Spleen (tissue), 11 donors: ENCODE measurements around the gene CCDC88B. TPM values are rescaled to one million over a fixed set of nuclear protein-coding genes. Genes with fewer than 3 reads are reported as not detected.
A peak's percentile ranks its signal among the peaks of the same experiment; 100 is the strongest.

ENCODE experiments used
- DNase-seq: peaks from one replicate; pipeline ENCODE4 v3.0.0-alpha.2; 2020
- H3K27ac ChIP-seq, 8 donors: fragments of 200-600 bp; sonication (generic) in 7 of 8; 1 replicate in 4 of 8; 2 replicates in 4 of 8; pipeline versions ENCODE4 v1.5.0 to v1.8.0; 2016 to 2021; ENCODE audit warnings: inconsistent platforms in 4 of 8, mild to moderate bottlenecking in 4 of 8, moderate library complexity in 1 of 8
- H3K27me3 ChIP-seq, 7 donors: fragments of 200-600 bp; sonication (generic) in 6 of 7; replicated peaks in 1 of 7; 1 replicate in 4 of 7; 2 replicates in 3 of 7; pipeline versions ENCODE4 v1.5.0 to v1.8.0; 2016 to 2021; ENCODE audit warnings: inconsistent platforms in 3 of 7, mild to moderate bottlenecking in 1 of 7
- H3K36me3 ChIP-seq, 6 donors: fragments of 200-600 bp; sonication (generic) in 5 of 6; 1 replicate in 4 of 6; 2 replicates in 2 of 6; pipeline versions ENCODE4 v1.5.0 to v1.8.0; 2016 to 2021; ENCODE audit warnings: inconsistent platforms in 2 of 6
- H3K4me1 ChIP-seq, 6 donors: fragments of 200-600 bp; sonication (generic) in 5 of 6; 1 replicate in 3 of 6; 2 replicates in 3 of 6; pipeline versions ENCODE4 v1.5.0 to v1.8.0; 2016 to 2021; ENCODE audit warnings: inconsistent platforms in 3 of 6
- H3K4me3 ChIP-seq, 8 donors: fragments of 200-600 bp; sonication (generic) in 7 of 8; 1 replicate in 4 of 8; 2 replicates in 4 of 8; pipeline versions ENCODE4 v1.5.0 to v1.8.0; 2016 to 2021; ENCODE audit warnings: inconsistent platforms in 4 of 8, mild to moderate bottlenecking in 4 of 8, moderate library complexity in 2 of 8
- H3K9me3 ChIP-seq, 8 donors: fragments of 200-600 bp; sonication (generic) in 7 of 8; 1 replicate in 4 of 8; 2 replicates in 4 of 8; pipeline versions ENCODE4 v1.5.0 to v1.8.0; 2016 to 2021; ENCODE audit warnings: inconsistent platforms in 4 of 8
- POLR2A ChIP-seq, 3 donors: fragments of 450-650 bp; IDR thresholded peaks; one replicate each; pipeline ENCODE4 v1.5.1; 2017; ENCODE audit warnings: antibody characterized with exemption in 3 of 3, mild to moderate bottlenecking in 1 of 3
- POLR2AphosphoS5 ChIP-seq, 3 donors: sonication (generic); formaldehyde crosslinking; IDR thresholded peaks; one replicate each; pipeline ENCODE4 v1.5.1; 2017; ENCODE audit warnings: antibody characterized with exemption in 3 of 3
- WGBS, 5 donors: extraction: QIAGEN DNeasy Blood & Tissue Kit in 3 of 5; methylation state at CpG; one replicate each; pipeline versions ENCODE4 v1.1.5 to v1.1.7; 2013 to 2018; 5-methylcytosine and 5-hydroxymethylcytosine counted together
- intact Hi-C: fragments of 100-400 bp; cut with DNase I; formaldehyde crosslinking; loops from one replicate; pipeline ENCODE4 v1.15.0; 2023; ENCODE audit warnings: low total_unique reads
- polyA plus RNA-seq, 3 donors: library from polyadenylated mRNA; stranded (reverse); fragments of 200-250 nt; gene quantifications; one replicate each; pipeline ENCODE4 v1.2.1, GENCODE V29; 2013
- total RNA-seq, 7 donors: library from RNA; depleted of rRNA in 3 of 7; stranded (reverse); fragments of >200 nt in 3 of 7; fragmentation: NEBNext Ultra II Directional in 4 of 7; extraction: Animal tissue kit (Norgen Biotek cat#: 25700) in 4 of 7; gene quantifications; one replicate each; pipeline versions ENCODE4 v1.1.0 to v1.2.1, GENCODE V29; 2016 to 2021
- TF ChIP-seq, protein P1 (sequence below), 11 experiments: fragments of 200-600 bp in 7 of 11; fragments of 450-650 bp in 4 of 11; sonication (generic) in 4 of 11; IDR thresholded peaks in 8 of 11; conservative IDR thresholded peaks in 3 of 11; 1 replicate in 7 of 11; 2 replicates in 4 of 11; pipeline versions ENCODE4 v1.4.0 to v1.8.0; 2016 to 2021; ENCODE audit warnings: antibody characterized with exemption in 11 of 11, inconsistent platforms in 4 of 11, mild to moderate bottlenecking in 1 of 11
- donor health status: healthy with polysubstance abuse.
- donor health status: DM: no; HTN: no; CAD: no; lungs with moderate emphysema.
- donor health status: DM: no; HTN: no; CAD: no.
- donor health status: Bipolar disorder and iron deficiency.
- donor health status: healthy.
- donor health status: DM: no; HTN: no; CAD: no.
- donor health status: DM: yes; HTN: yes; CAD: no.

The CCDC88B gene
- total and polyA plus RNA-seq, 10 donors, result 64.3 to 638 (median 106) TPM

DNA sequence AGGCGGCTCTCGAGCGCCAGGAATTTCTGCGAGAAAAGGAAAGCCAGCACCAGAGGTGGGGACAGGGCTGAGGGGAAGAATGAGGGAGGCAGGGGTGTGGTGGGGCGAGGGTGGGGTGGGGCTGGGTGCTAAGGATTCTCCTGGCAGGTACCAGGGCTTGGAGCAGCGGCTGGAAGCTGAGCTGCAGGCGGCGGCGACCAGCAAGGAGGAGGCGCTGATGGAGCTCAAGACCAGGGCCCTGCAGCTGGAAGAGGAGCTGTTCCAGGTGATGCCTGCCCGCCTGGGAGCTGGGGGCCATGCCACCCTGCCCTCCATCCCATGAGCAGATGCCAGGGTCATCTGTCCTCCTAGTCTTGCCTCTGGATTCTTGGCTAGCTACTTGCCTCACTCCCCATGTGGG, 9.4 kb downstream of the CCDC88B start:
- H3K4me3 ChIP-seq, result no peak overlapping the region
- DNase-seq, result no peak

DNA sequence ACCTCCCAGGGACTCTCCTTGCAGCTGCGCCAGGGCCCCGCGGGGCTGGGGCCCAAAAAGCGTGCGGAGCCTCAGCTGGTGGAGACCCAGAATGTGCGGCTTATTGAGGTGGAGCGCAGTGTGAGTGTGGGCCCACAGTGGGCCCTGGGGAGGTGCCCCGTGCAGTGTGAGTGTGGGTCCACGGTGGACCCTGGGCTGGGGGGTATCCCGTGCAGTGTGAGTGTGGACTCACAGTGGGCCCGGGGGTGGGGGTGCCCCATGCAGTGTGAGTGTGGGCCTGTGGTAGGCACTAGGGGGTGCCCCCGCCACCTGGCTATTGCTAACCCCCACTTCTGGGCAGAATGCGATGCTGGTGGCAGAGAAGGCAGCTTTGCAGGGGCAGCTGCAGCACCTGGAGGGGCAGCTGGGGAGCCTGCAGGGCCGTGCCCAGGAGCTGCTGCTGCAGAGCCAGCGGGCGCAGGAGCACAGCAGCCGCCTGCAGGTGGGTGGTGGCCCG, 11.2 kb downstream of the CCDC88B start:
- intact Hi-C loops, result no loop called here
- no peak for DNase-seq
- H3K9me3 ChIP-seq, result no peaks in the 10 kb centered on the region
- no peaks in the 10 kb centered on the region for H3K27me3 ChIP-seq
- 88 to 89% (median 89%) methylated on average over 16 to 18 of the region's 18 CpGs for WGBS, 5 donors
- no peak overlapping the region for H3K4me3 ChIP-seq
- H3K4me1 ChIP-seq, result peaks cover 3 to 74% (median 25%) of the 10 kb centered on the region in 6 donors
- H3K36me3 ChIP-seq, result peaks cover 0 to 91% (median 28%) of the 10 kb centered on the region in 6 donors
- TF ChIP-seq, protein P1, sequence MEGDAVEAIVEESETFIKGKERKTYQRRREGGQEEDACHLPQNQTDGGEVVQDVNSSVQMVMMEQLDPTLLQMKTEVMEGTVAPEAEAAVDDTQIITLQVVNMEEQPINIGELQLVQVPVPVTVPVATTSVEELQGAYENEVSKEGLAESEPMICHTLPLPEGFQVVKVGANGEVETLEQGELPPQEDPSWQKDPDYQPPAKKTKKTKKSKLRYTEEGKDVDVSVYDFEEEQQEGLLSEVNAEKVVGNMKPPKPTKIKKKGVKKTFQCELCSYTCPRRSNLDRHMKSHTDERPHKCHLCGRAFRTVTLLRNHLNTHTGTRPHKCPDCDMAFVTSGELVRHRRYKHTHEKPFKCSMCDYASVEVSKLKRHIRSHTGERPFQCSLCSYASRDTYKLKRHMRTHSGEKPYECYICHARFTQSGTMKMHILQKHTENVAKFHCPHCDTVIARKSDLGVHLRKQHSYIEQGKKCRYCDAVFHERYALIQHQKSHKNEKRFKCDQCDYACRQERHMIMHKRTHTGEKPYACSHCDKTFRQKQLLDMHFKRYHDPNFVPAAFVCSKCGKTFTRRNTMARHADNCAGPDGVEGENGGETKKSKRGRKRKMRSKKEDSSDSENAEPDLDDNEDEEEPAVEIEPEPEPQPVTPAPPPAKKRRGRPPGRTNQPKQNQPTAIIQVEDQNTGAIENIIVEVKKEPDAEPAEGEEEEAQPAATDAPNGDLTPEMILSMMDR (IDR thresholded peaks at IDR 0.05 in 8 of 11, conservative IDR thresholded peaks at IDR 0.05 in 3 of 11), result no peak
- peak in 1 of 3 donors; percentile 46 for TF ChIP-seq POLR2AphosphoS5 (IDR thresholded peaks at IDR 0.05)
- H3K27ac ChIP-seq, result no peak overlapping the region

More for the DNA sequence above, 9.4 kb downstream of the CCDC88B start:
- WGBS, 5 donors, result 88 to 96% (median 95%) methylated on average over 11 of the region's 11 CpGs
- no peaks in the 10 kb centered on the region for H3K27me3 ChIP-seq
- no peaks in the 10 kb centered on the region for H3K9me3 ChIP-seq
- TF ChIP-seq POLR2AphosphoS5 (IDR thresholded peaks at IDR 0.05), result peak in 1 of 3 donors; percentile 13
- TF ChIP-seq, protein P1 (IDR thresholded peaks at IDR 0.05 in 8 of 11, conservative IDR thresholded peaks at IDR 0.05 in 3 of 11), result no peak
- no peak for TF ChIP-seq POLR2A (IDR thresholded peaks at IDR 0.05)
- no peak overlapping the region for H3K27ac ChIP-seq
- H3K36me3 ChIP-seq, result peaks cover 0 to 96% (median 37%) of the 10 kb centered on the region in 6 donors
- intact Hi-C loops, result no loop called here
- peaks cover 0 to 73% (median 15%) of the 10 kb centered on the region in 6 donors for H3K4me1 ChIP-seq

- no peak overlapping the region for H3K27ac ChIP-seq
- TF ChIP-seq POLR2A (IDR thresholded peaks at IDR 0.05) (no peak), POLR2AphosphoS5 (IDR thresholded peaks at IDR 0.05) (peak in 1 of 3 donors; percentile 33)
- no peaks in the 10 kb centered on the region for H3K9me3 ChIP-seq
- peaks cover 7 to 77% (median 30%) of the 10 kb centered on the region in 6 donors for H3K4me1 ChIP-seq
- WGBS, 5 donors, result 88 to 96% (median 90%) methylated on average over 17 to 33 of the region's 33 CpGs
- H3K36me3 ChIP-seq, result peaks cover 0 to 94% (median 25%) of the 10 kb centered on the region in 6 donors
- intact Hi-C loops, result no loop called here
- no peaks in the 10 kb centered on the region for H3K27me3 ChIP-seq
- no peak overlapping the region for H3K4me3 ChIP-seq
- DNase-seq, result no peak
Measured at GRCh38 chr11:64352099-64352994, 12.3 kb downstream of the CCDC88B start.

GRCh38 chr11:64352995-64353714, 13.2 kb downstream of the CCDC88B start:
- H3K4me3 ChIP-seq, result no peak overlapping the region
- H3K9me3 ChIP-seq, result no peaks in the 10 kb centered on the region
- TF ChIP-seq POLR2A (IDR thresholded peaks at IDR 0.05) (no peak), POLR2AphosphoS5 (IDR thresholded peaks at IDR 0.05) (peak in 1 of 3 donors; percentile 9)
- TF ChIP-seq, protein P1 (IDR thresholded peaks at IDR 0.05 in 8 of 11, conservative IDR thresholded peaks at IDR 0.05 in 3 of 11), result no peak
- WGBS, 5 donors, result 82 to 95% (median 91%) methylated on average over 26 to 34 of the region's 34 CpGs
- no peak overlapping the region for H3K27ac ChIP-seq
- peaks cover 0 to 90% (median 23%) of the 10 kb centered on the region in 6 donors for H3K36me3 ChIP-seq
- H3K27me3 ChIP-seq, result no peaks in the 10 kb centered on the region
- intact Hi-C loops, result no loop called here
- DNase-seq, result no peak
- peaks cover 13 to 77% (median 38%) of the 10 kb centered on the region in 6 donors for H3K4me1 ChIP-seq
